H1 (cell line): ENCODE data around the gene FBN3. TPM values are rescaled to one million over a fixed set of nuclear protein-coding genes. Genes with fewer than 3 reads are reported as not detected.

Experiments
- CTCF ChIA-PET: fragments of 300-600 bp; sonication (Branson Sonifier 250); formaldehyde crosslinking; loops from one replicate; lab custom pipeline; 2021; ENCODE audit not compliant: partially characterized antibody; lab: Charles Lee
- POLR2A ChIA-PET: fragments of 300-600 bp; sonication (Branson Sonifier 250); formaldehyde crosslinking; loops from one replicate; lab custom pipeline; 2021; ENCODE audit warnings: inconsistent platforms; ENCODE audit not compliant: partially characterized antibody; lab: Charles Lee
- DNase-seq, 2 experiments: peaks; one replicate each; pipeline versions ENCODE4 v3.0.0 to v3.0.0-alpha.2; 2010 to 2022; ENCODE audit warnings: low spot score in 2 of 2, low read depth in 1 of 2, mixed read lengths in 1 of 2
- FAIRE-seq: peaks from 2 replicates; lab custom pipeline; 2011; peaks lifted over from hg19 to GRCh38; lab: Jason Lieb, UNC
- H2AFZ ChIP-seq: 2 replicates; pipeline ENCODE4 v1.8.1; 2012; ENCODE audit warnings: low read length, inconsistent platforms
- H2AK5ac ChIP-seq: 2 replicates; pipeline ENCODE4 v1.6.1; 2013; ENCODE audit warnings: low read depth, low read length
- H2BK120ac ChIP-seq: replicated peaks from 2 replicates; pipeline ENCODE3; 2013; ENCODE audit warnings: low read depth, low read length, inconsistent platforms
- H2BK12ac ChIP-seq: 2 replicates; pipeline ENCODE4 v1.6.1; 2013; ENCODE audit warnings: low read depth, low read length
- H2BK15ac ChIP-seq: 2 replicates; pipeline ENCODE4 v1.6.1; 2013; ENCODE audit warnings: low read length
- H2BK20ac ChIP-seq: 2 replicates; pipeline ENCODE4 v1.6.1; 2013; ENCODE audit warnings: low read length
- H2BK5ac ChIP-seq: 2 replicates; pipeline ENCODE4 v1.6.1; 2013; ENCODE audit warnings: low read depth, low read length
- H3K14ac ChIP-seq: 2 replicates; pipeline ENCODE4 v1.6.1; 2013; ENCODE audit warnings: inconsistent platforms; ENCODE audit not compliant: insufficient read length
- H3K18ac ChIP-seq: 2 replicates; pipeline ENCODE4 v1.6.1; 2013; ENCODE audit warnings: low read length; ENCODE audit errors: extremely low read depth
- H3K23ac ChIP-seq: 2 replicates; pipeline ENCODE4 v1.6.1; 2013; ENCODE audit warnings: inconsistent platforms; ENCODE audit not compliant: insufficient read length
- H3K23me2 ChIP-seq: 2 replicates; pipeline ENCODE4 v1.6.1; 2013; ENCODE audit warnings: low read depth, low read length
- H3K27ac ChIP-seq: 2 replicates; pipeline ENCODE4 v1.6.1; 2011; ENCODE audit warnings: low read depth, low read length, inconsistent platforms
- H3K27me3 ChIP-seq, 4 experiments: replicated peaks in 1 of 4; 1 replicate in 1 of 4; 2 replicates in 3 of 4; pipeline versions ENCODE4 v1.6.1 to v1.8.1; 2011 to 2013; ENCODE audit warnings: low read length in 3 of 4, mild to moderate bottlenecking in 3 of 4, inconsistent platforms in 2 of 4, mixed read lengths in 2 of 4, moderate library complexity in 1 of 4; ENCODE audit not compliant: control insufficient read depth in 3 of 4, insufficient read depth in 3 of 4; ENCODE audit errors: extremely low read depth in 1 of 4
- H3K36me3 ChIP-seq, 4 experiments: 2 replicates each; pipeline versions ENCODE4 v1.6.1 to v1.8.1; 2011 to 2013; ENCODE audit warnings: mild to moderate bottlenecking in 4 of 4, low read length in 3 of 4, moderate library complexity in 2 of 4, control low read depth in 1 of 4, inconsistent platforms in 1 of 4; ENCODE audit not compliant: insufficient read depth in 4 of 4, control insufficient read depth in 2 of 4
- H3K4ac ChIP-seq: replicated peaks from 2 replicates; pipeline ENCODE3; 2013; ENCODE audit warnings: low read length, low read depth, mixed read lengths, inconsistent platforms; ENCODE audit not compliant: insufficient read length
- H3K4me1 ChIP-seq, 4 experiments: replicated peaks in 1 of 4; 1 replicate in 1 of 4; 2 replicates in 3 of 4; pipeline versions ENCODE4 v1.6.1 to v1.8.1; 2011 to 2013; ENCODE audit warnings: low read length in 3 of 4, inconsistent platforms in 2 of 4, mixed read lengths in 1 of 4; ENCODE audit not compliant: insufficient read depth in 4 of 4, control insufficient read depth in 3 of 4
- H3K4me2 ChIP-seq, 2 experiments: 2 replicates each; pipeline versions ENCODE4 v1.6.1 to v1.8.1; 2011 to 2013; ENCODE audit warnings: low read depth in 2 of 2, low read length in 2 of 2, control low read depth in 1 of 2, inconsistent platforms in 1 of 2, mild to moderate bottlenecking in 1 of 2; ENCODE audit not compliant: insufficient read depth in 1 of 2
- H3K4me3 ChIP-seq, 4 experiments: fragments of 200-600, 300-600 bp in 1 of 4; sonication (generic), shearing (Covaris generic), sonication (Bioruptor Twin) in 1 of 4; 2 replicates each; pipeline versions ENCODE4 v1.5.1 to v1.8.1; 2011 to 2016; ENCODE audit warnings: low read length in 4 of 4, low read depth in 3 of 4, control low read depth in 2 of 4, inconsistent platforms in 2 of 4, mild to moderate bottlenecking in 2 of 4, mixed read lengths in 1 of 4, moderate library complexity in 1 of 4; ENCODE audit not compliant: insufficient read depth in 2 of 4; ENCODE audit errors: extremely low read depth in 1 of 4
- H3K56ac ChIP-seq: replicated peaks from 2 replicates; pipeline ENCODE3; 2013; ENCODE audit warnings: low read depth, mild to moderate bottlenecking, mixed read lengths, low read length, inconsistent platforms; ENCODE audit not compliant: insufficient read length
- H3K79me1 ChIP-seq: 2 replicates; pipeline ENCODE4 v1.6.1; 2013; ENCODE audit warnings: low read depth, low read length, control low read depth
- H3K79me2 ChIP-seq, 2 experiments: 2 replicates each; pipeline versions ENCODE4 v1.6.1 to v1.8.1; 2012 to 2013; ENCODE audit warnings: low read length in 2 of 2, mild to moderate bottlenecking in 2 of 2, inconsistent platforms in 1 of 2; ENCODE audit not compliant: insufficient read depth in 2 of 2, control insufficient read depth in 1 of 2
- H3K9ac ChIP-seq, 4 experiments: replicated peaks in 1 of 4; 1 replicate in 1 of 4; 2 replicates in 3 of 4; pipeline versions ENCODE4 v1.6.1 to v1.8.1; 2011 to 2013; ENCODE audit warnings: low read depth in 3 of 4, low read length in 3 of 4, control low read depth in 2 of 4, mild to moderate bottlenecking in 2 of 4, moderate library complexity in 2 of 4, inconsistent platforms in 1 of 4; ENCODE audit errors: extremely low read depth in 1 of 4
- H3K9me3 ChIP-seq, 2 experiments: 2 replicates each; pipeline versions ENCODE4 v1.6.1 to v1.8.1; 2012 to 2013; ENCODE audit warnings: mild to moderate bottlenecking in 2 of 2, moderate library complexity in 2 of 2, control low read depth in 1 of 2, inconsistent platforms in 1 of 2, low read depth in 1 of 2, low read length in 1 of 2, mixed read lengths in 1 of 2; ENCODE audit not compliant: insufficient read depth in 2 of 2
- H4K20me1 ChIP-seq, 2 experiments: replicated peaks in 1 of 2; 2 replicates each; pipeline versions ENCODE3 to v1.8.1; 2011 to 2013; ENCODE audit warnings: inconsistent platforms in 2 of 2, low read length in 2 of 2, mild to moderate bottlenecking in 1 of 2; ENCODE audit not compliant: insufficient read depth in 2 of 2, control insufficient read depth in 1 of 2
- H4K5ac ChIP-seq: 2 replicates; pipeline ENCODE4 v1.6.1; 2013; ENCODE audit warnings: low read length, low read depth, mixed read lengths, inconsistent platforms; ENCODE audit not compliant: insufficient read length
- H4K8ac ChIP-seq: 2 replicates; pipeline ENCODE4 v1.8.0; 2013; ENCODE audit warnings: mild to moderate bottlenecking, moderate library complexity, low read length, inconsistent platforms; ENCODE audit not compliant: insufficient read depth; ENCODE audit errors: extremely low read depth
- H4K91ac ChIP-seq: replicated peaks from 2 replicates; pipeline ENCODE3; 2013; ENCODE audit warnings: low read length, mixed read lengths, inconsistent platforms; ENCODE audit not compliant: insufficient read length
- BCL11A ChIP-seq, 2 experiments: IDR thresholded peaks; one replicate each; pipeline ENCODE4 v1.6.1; 2011; ENCODE audit warnings: low read depth in 2 of 2, low read length in 2 of 2, mild to moderate bottlenecking in 2 of 2
- CTBP2 ChIP-seq: IDR thresholded peaks from 2 replicates; pipeline ENCODE4 v1.7.0; 2011; ENCODE audit warnings: borderline replicate concordance, mild to moderate bottlenecking, moderate library complexity, mixed read lengths, low read length; ENCODE audit not compliant: insufficient read depth, insufficient read length
- EP300 ChIP-seq, 2 experiments: IDR thresholded peaks; 1 replicate in 1 of 2; 2 replicates in 1 of 2; pipeline ENCODE4 v1.6.1; 2011 to 2012; ENCODE audit warnings: low read depth in 2 of 2, low read length in 2 of 2, mild to moderate bottlenecking in 2 of 2, borderline replicate concordance in 1 of 2, inconsistent platforms in 1 of 2, moderate library complexity in 1 of 2
- GABPA ChIP-seq: IDR thresholded peaks from 2 replicates; pipeline ENCODE4 v1.6.1; 2011; ENCODE audit warnings: mild to moderate bottlenecking, low read length, moderate library complexity, borderline replicate concordance; ENCODE audit not compliant: insufficient read depth
- HDAC6 ChIP-seq: IDR thresholded peaks from one replicate; pipeline ENCODE4 v1.7.1; 2012; ENCODE audit warnings: low read depth, mild to moderate bottlenecking, inconsistent platforms, low read length, moderate library complexity
- SIRT6 ChIP-seq: IDR thresholded peaks from one replicate; pipeline ENCODE4 v1.7.1; 2012; ENCODE audit warnings: low read length, inconsistent platforms
- SP1 ChIP-seq: IDR thresholded peaks from 2 replicates; pipeline ENCODE4 v1.6.1; 2011; ENCODE audit warnings: low read depth, low read length
- SP2 ChIP-seq: IDR thresholded peaks from 2 replicates; pipeline ENCODE4 v1.6.1; 2012; ENCODE audit warnings: mild to moderate bottlenecking, low read length, inconsistent platforms
- SP4 ChIP-seq: IDR thresholded peaks from 2 replicates; pipeline ENCODE4 v1.6.1; 2012; ENCODE audit warnings: low read length, inconsistent platforms
- SRF ChIP-seq: IDR thresholded peaks from 2 replicates; pipeline ENCODE4 v1.6.1; 2011; ENCODE audit warnings: mild to moderate bottlenecking, low read depth, low read length, moderate library complexity
- WGBS, 2 experiments: shearing (Covaris generic) in 1 of 2; methylation state at CpG; one replicate each; pipeline versions ENCODE4 v1.1.6 to v1.1.7; 2013 to 2015; ENCODE audit warnings: low lambda C conversion rate in 2 of 2, mixed read lengths in 2 of 2, inconsistent platforms in 1 of 2, low coverage in 1 of 2, missing lambda C conversion rate in 1 of 2; ENCODE audit not compliant: insufficient replicate concordance in 2 of 2, insufficient coverage in 1 of 2, insufficient read length in 1 of 2; ENCODE audit errors: extremely low coverage in 1 of 2, missing lambda C conversion rate in 1 of 2; 5-methylcytosine and 5-hydroxymethylcytosine counted together
- polyA plus RNA-seq, 7 experiments: library from polyadenylated mRNA; depleted of rRNA in 3 of 7; stranded (reverse) in 5 of 7; unstranded in 2 of 7; fragments of >200 nt in 5 of 7; fragments of 200-250 nt in 2 of 7; gene quantifications; 1 replicate in 5 of 7; 2 replicates in 1 of 7; 4 replicates in 1 of 7; pipeline versions ENCODE4 v1.2.1 to v1.2.3, GENCODE V29; 2011 to 2013; ENCODE audit warnings: missing spikeins in 2 of 7, mixed read lengths in 2 of 7
- total RNA-seq: library from RNA; stranded (reverse); fragmentation: NEBNext Ultra II Directional; extraction: Animal tissue kit (Norgen Biotek cat#: 25700); gene quantifications from 2 replicates; pipeline ENCODE4 v1.2.1, GENCODE V29; 2021

Gene FBN3
- total and polyA plus RNA-seq, 2 of the 8 experiments (the other 6 are each of a cell fraction or from before 2014, with no cell fraction given) = 37.1 to 38.7 TPM

- Histone ChIP-seq H3K27ac (no peak overlapping the region), H4K20me1 (peaks cover 0 to 5% of the 10 kb centered on the region in 2 experiments), H3K9ac (no peak overlapping the region), H3K9me3 (no peaks in the 10 kb centered on the region), H2AK5ac (no peak overlapping the region), H3K56ac (no peak overlapping the region), H2BK15ac (no peak overlapping the region), H2BK20ac (no peak overlapping the region), H3K4me2 (no peak overlapping the region), H4K8ac (no peak overlapping the region), H3K23me2 (peaks cover 5% of the 10 kb centered on the region; the same call in 1 of the 2 replicates), H2BK12ac (no peak overlapping the region), H3K4me3 (no peak overlapping the region), H2AFZ (no peak overlapping the region), H2BK5ac (no peak overlapping the region), H3K18ac (no peak overlapping the region), H2BK120ac (no peak overlapping the region), H3K23ac (no peak overlapping the region), H3K79me1 (no peaks in the 10 kb centered on the region; the same call in 1 of the 2 replicates), H4K91ac (no peak overlapping the region), H3K27me3 (no peaks in the 10 kb centered on the region), H4K5ac (no peak overlapping the region), H3K36me3 (peaks cover 15 to 42% (median 36%) of the 10 kb centered on the region in 4 experiments), H3K4ac (no peak overlapping the region), H3K4me1 (no peaks in the 10 kb centered on the region; a peak in 1 of 7 replicates), H3K14ac (no peak overlapping the region), H3K79me2 (no peaks in the 10 kb centered on the region)
- 93% methylated on average over 13 of the region's 13 CpGs; no CpG with 5 or more reads in 1 of the 2 experiments for WGBS, 2 experiments
- ChIA-PET CTCF (interaction anchor here (0.6 kb wide), 1 partner anchor 1414 kb away, joined by 4 read pairs; no protein-coding TSS in a partner anchor), POLR2A (no interaction called here)
- FAIRE-seq = no peak
- TF ChIP-seq SRF (no peak), SP4 (no peak), EP300 (IDR thresholded peaks at IDR 0.05; ENCODE audit: borderline replicate concordance in 1 of 2, low read depth in 2 of 2, low read length in 2 of 2) (no peak), GABPA (no peak), HDAC6 (no peak), BCL11A (IDR thresholded peaks at IDR 0.05; ENCODE audit: low read depth in 2 of 2, low read length in 2 of 2) (no peak), SIRT6 (no peak), SP2 (no peak), SP1 (no peak), CTBP2 (no peak)
- no peak for DNase-seq
These were observed 62.5 kb downstream of the FBN3 start for GRCh38 chr19:8086849-8087248.
